RPMI8226 (cell line): Measurements from ENCODE around the gene CCT5.
"Not testable (repeated sequence)": the region's sequence is repeated elsewhere in the genome, so short reads cannot be mapped to it uniquely, and the experiment has no call there.

Experiments
- DNase-seq: peaks from one replicate; pipeline ENCODE4 v3.0.0-alpha.2; 2015

The CCT5 gene

GRCh38 chr5:10247217-10247616 is 2.9 kb upstream of the CCT5 start:
- DNase-seq: not testable (repeated sequence)

GRCh38 chr5:10248378-10249260 is 1.5 kb upstream of the CCT5 start:
- no peak for DNase-seq

- DNase-seq: peak; percentile 9
These were observed 761 bp downstream of the CCT5 start for GRCh38 chr5:10250806-10251276.

GRCh38 chr5:10251405-10251804 is 1.3 kb downstream of the CCT5 start:
- no peak for DNase-seq

GRCh38 chr5:10253390-10253789 is 3.3 kb downstream of the CCT5 start:
- DNase-seq: no peak

- no peak for DNase-seq
These were observed 4.6 kb downstream of the CCT5 start for GRCh38 chr5:10254686-10255085.

- no peak for DNase-seq
These were observed 7.8 kb downstream of the CCT5 start for GRCh38 chr5:10257870-10258269.

GRCh38 chr5:10259899-10260298 is 9.8 kb downstream of the CCT5 start:
- DNase-seq: no peak

- no peak for DNase-seq
These were observed 11.0 kb downstream of the CCT5 start for GRCh38 chr5:10261065-10261464.

- DNase-seq: no peak
These were observed 12.2 kb downstream of the CCT5 start for GRCh38 chr5:10262121-10262774.

- no peak for DNase-seq
These were observed 12.9 kb downstream of the CCT5 start for GRCh38 chr5:10262995-10263394.

- DNase-seq: no peak
These were observed 14.5 kb downstream of the CCT5 start for GRCh38 chr5:10264604-10265003.

- no peak for DNase-seq
These were observed 15.4 kb downstream of the CCT5 start for GRCh38 chr5:10265245-10266109.

- no peak for DNase-seq
These were observed 16.1 kb downstream of the CCT5 start for GRCh38 chr5:10266137-10266536.

GRCh38 chr5:10266839-10267238 is 16.8 kb downstream of the CCT5 start:
- no peak for DNase-seq

- DNase-seq: no peak
These were observed 18.0 kb downstream of the CCT5 start for GRCh38 chr5:10268100-10268499.

GRCh38 chr5:10272053-10272874 is 22.2 kb downstream of the CCT5 start:
- no peak for DNase-seq

- DNase-seq: not testable (repeated sequence)
These were observed 22.8 kb downstream of the CCT5 start for GRCh38 chr5:10272875-10273209.

GRCh38 chr5:10275460-10275859 is 25.4 kb downstream of the CCT5 start:
- DNase-seq: no peak

GRCh38 chr5:10275991-10276390 is 25.9 kb downstream of the CCT5 start:
- no peak for DNase-seq

- no peak for DNase-seq
These were observed 26.6 kb downstream of the CCT5 start for GRCh38 chr5:10276691-10277090.
